ENCODE data around the gene TDRD6. TPM values are rescaled to one million over a fixed set of nuclear protein-coding genes. Genes with fewer than 3 reads are reported as not detected.

Gene TDRD6
- polyA plus RNA-seq, 2 of the 4 experiments (the other 2 are of a cell fraction): 0.03 TPM; not detected in 1

GRCh38 chr6:46729787-46730326, 42.2 kb downstream of the TDRD6 start (continued):
- TF ChIP-seq REST (IDR thresholded peaks at IDR 0.05) (no peak), ELK1 (IDR thresholded peaks at IDR 0.05; ENCODE audit: low read depth, low read length) (no peak), ATOH8 (CRISPR knock-in tag; IDR thresholded peaks at IDR 0.05; ENCODE audit: low read depth) (no peak), EHMT2 (IDR thresholded peaks at IDR 0.05; ENCODE audit: low read depth) (no peak), EHF (CRISPR knock-in tag; IDR thresholded peaks at IDR 0.05) (no peak)

- ChIA-PET CTCF (no interaction called here), POLR2A (no interaction called here)
- 38% methylated on average over 4 of the region's 4 CpGs for WGBS (ENCODE audit: missing lambda C conversion rate)
- TF ChIP-seq RFX5 (IDR thresholded peaks at IDR 0.05) (no peak), EHMT2 (IDR thresholded peaks at IDR 0.05; ENCODE audit: low read depth) (no peak), MAX (IDR thresholded peaks at IDR 0.05) (no peak), NPAS2 (CRISPR knock-in tag; IDR thresholded peaks at IDR 0.05; ENCODE audit: borderline replicate concordance) (no peak), SREBF2 (IDR thresholded peaks at IDR 0.05) (no peak), NFE2L2 (conservative IDR thresholded peaks at IDR 0.05; ENCODE audit: low read length) (no peak), CBX2 (IDR thresholded peaks at IDR 0.05; ENCODE audit: borderline replicate concordance, low read depth) (no peak), ATOH8 (CRISPR knock-in tag; IDR thresholded peaks at IDR 0.05; ENCODE audit: low read depth) (no peak), SMC3 (IDR thresholded peaks at IDR 0.05) (no peak), POLR2AphosphoS2 (conservative IDR thresholded peaks at IDR 0.05; ENCODE audit: low read length) (no peak), CHD2 (IDR thresholded peaks at IDR 0.05; ENCODE audit: low read length, partially characterized antibody) (no peak), FOXS1 (CRISPR knock-in tag; IDR thresholded peaks at IDR 0.05) (no peak), HEYL (CRISPR knock-in tag; IDR thresholded peaks at IDR 0.05) (no peak), E2F6 (IDR thresholded peaks at IDR 0.05; ENCODE audit: borderline replicate concordance, low read depth) (no peak), EHF (CRISPR knock-in tag; IDR thresholded peaks at IDR 0.05) (no peak)
- no peak overlapping the region for H3K27ac ChIP-seq
- no peaks in the 10 kb centered on the region for H3K4me1 ChIP-seq
- no peak overlapping the region for H3K4me3 ChIP-seq
- FAIRE-seq (no peak), ATAC-seq (no peak), DNase-seq (ENCODE audit: low read depth in 1 of 2, low spot score in 1 of 2) (no peak)
- no peaks in the 10 kb centered on the region for H3K9me3 ChIP-seq
- no peak overlapping the region for H3K4me2 ChIP-seq
These were observed 43.3 kb downstream of the TDRD6 start for GRCh38 chr6:46730921-46731461.
